Glutamatergic neuron (in vitro differentiated cells): ENCODE data around the gene MYRF. TPM values are rescaled to one million over a fixed set of nuclear protein-coding genes. Genes with fewer than 3 reads are reported as not detected.

Experiments
- DNase-seq: peaks from one replicate; pipeline ENCODE4 v3.0.0; 2022
- H3K27ac Mint-ChIP-seq: one replicate; pipeline ENCODE4 v1.8.0; 2020; ENCODE audit warnings: mild to moderate bottlenecking, mixed read lengths, inconsistent platforms; ENCODE audit not compliant: unreplicated experiment
- H3K27me3 Mint-ChIP-seq: one replicate; pipeline ENCODE4 v1.8.0; 2020; ENCODE audit warnings: mild to moderate bottlenecking, moderate library complexity, mixed read lengths, inconsistent platforms; ENCODE audit not compliant: unreplicated experiment
- H3K36me3 Mint-ChIP-seq: one replicate; pipeline ENCODE4 v1.8.0; 2020; ENCODE audit warnings: mild to moderate bottlenecking, mixed read lengths, inconsistent platforms; ENCODE audit not compliant: unreplicated experiment
- H3K4me1 Mint-ChIP-seq: one replicate; pipeline ENCODE4 v1.8.0; 2020; ENCODE audit warnings: mild to moderate bottlenecking, low read depth, mixed read lengths, inconsistent platforms; ENCODE audit not compliant: unreplicated experiment
- H3K4me3 Mint-ChIP-seq: one replicate; pipeline ENCODE4 v1.8.0; 2020; ENCODE audit warnings: mild to moderate bottlenecking, mixed read lengths, inconsistent platforms; ENCODE audit not compliant: unreplicated experiment
- H3K9me3 Mint-ChIP-seq: one replicate; pipeline ENCODE4 v1.8.0; 2020; ENCODE audit warnings: mild to moderate bottlenecking, moderate library complexity, mixed read lengths, inconsistent platforms; ENCODE audit not compliant: unreplicated experiment
- total RNA-seq: library from RNA; stranded (reverse); fragmentation: NEBNext Ultra II Directional; extraction: Animal tissue kit (Norgen Biotek cat#: 25700); gene quantifications from one replicate; pipeline ENCODE4 v1.2.1, GENCODE V29; 2021; ENCODE audit not compliant: unreplicated experiment
- TF ChIP-seq, protein P1 (sequence below): fragments of 200-600 bp; sonication (generic); IDR thresholded peaks from one replicate; pipeline ENCODE4 v1.5.0; 2021; ENCODE audit not compliant: partially characterized antibody, unreplicated experiment

Gene MYRF
- total RNA-seq, 1 donor from 2014 or later = 0.29 TPM

DNA sequence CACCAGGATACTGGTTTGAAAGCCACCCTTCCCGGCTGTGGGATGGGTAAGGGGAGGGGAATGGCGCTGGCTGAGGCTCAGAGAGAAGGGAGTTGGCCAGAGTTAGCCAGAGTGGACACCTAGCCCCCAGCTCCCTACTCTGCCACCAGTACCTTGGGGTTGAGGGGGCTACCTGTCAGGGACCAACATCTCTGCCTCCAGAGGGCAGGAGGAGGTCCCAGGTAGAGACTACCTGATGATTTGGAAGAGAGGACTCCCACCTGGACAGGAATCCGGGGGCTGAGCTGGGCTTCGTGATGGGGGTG is 3.7 kb downstream of the MYRF start:
- Mint-ChIP-seq H3K27ac (no peak overlapping the region), H3K36me3 (no peaks in the 10 kb centered on the region), H3K4me3 (no peak overlapping the region), H3K4me1 (no peaks in the 10 kb centered on the region), H3K27me3 (peaks cover 21% of the 10 kb centered on the region), H3K9me3 (peaks cover 3% of the 10 kb centered on the region)
- no peak for DNase-seq
- TF ChIP-seq, protein P1, sequence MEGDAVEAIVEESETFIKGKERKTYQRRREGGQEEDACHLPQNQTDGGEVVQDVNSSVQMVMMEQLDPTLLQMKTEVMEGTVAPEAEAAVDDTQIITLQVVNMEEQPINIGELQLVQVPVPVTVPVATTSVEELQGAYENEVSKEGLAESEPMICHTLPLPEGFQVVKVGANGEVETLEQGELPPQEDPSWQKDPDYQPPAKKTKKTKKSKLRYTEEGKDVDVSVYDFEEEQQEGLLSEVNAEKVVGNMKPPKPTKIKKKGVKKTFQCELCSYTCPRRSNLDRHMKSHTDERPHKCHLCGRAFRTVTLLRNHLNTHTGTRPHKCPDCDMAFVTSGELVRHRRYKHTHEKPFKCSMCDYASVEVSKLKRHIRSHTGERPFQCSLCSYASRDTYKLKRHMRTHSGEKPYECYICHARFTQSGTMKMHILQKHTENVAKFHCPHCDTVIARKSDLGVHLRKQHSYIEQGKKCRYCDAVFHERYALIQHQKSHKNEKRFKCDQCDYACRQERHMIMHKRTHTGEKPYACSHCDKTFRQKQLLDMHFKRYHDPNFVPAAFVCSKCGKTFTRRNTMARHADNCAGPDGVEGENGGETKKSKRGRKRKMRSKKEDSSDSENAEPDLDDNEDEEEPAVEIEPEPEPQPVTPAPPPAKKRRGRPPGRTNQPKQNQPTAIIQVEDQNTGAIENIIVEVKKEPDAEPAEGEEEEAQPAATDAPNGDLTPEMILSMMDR = no peak

DNA sequence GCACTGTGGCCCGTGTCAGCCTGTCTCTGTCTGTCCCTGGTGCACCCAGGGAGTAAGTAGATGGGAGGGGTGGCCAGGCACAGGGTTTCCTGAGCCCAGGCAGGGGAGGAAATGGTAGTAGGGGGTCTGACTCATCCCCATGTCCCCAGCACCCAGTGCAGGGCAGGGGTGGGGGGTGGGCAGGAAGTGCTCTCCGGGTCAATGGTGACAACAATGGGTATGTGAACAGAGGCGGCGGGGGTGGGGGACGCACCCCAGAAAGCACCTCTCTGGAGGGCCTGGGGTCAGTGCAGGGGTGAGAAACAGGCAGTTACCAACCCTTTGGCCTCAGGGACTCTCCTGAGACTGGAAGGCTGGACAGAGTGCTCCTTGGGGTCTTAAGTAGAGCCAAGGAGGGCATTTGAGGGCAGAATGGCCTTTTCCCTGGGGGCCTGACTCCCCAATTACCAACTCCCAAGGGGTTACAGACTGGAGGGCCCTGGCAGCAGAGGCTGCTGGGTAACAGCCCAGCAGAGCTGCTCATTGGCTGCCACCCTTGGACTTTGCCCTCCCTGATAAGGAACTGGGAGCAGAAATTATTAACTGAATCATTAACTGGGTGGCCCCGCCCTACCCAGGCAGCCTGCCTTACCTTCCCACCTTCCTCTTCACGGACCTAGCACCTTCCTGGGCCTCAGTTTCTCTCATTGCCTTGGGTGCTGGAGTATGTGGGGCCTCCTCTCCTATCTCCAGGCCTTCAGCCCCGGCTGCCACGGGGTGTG is 4.2 kb downstream of the MYRF start:
- Mint-ChIP-seq H3K9me3 (peaks cover 3% of the 10 kb centered on the region), H3K27ac (no peak overlapping the region)

DNA sequence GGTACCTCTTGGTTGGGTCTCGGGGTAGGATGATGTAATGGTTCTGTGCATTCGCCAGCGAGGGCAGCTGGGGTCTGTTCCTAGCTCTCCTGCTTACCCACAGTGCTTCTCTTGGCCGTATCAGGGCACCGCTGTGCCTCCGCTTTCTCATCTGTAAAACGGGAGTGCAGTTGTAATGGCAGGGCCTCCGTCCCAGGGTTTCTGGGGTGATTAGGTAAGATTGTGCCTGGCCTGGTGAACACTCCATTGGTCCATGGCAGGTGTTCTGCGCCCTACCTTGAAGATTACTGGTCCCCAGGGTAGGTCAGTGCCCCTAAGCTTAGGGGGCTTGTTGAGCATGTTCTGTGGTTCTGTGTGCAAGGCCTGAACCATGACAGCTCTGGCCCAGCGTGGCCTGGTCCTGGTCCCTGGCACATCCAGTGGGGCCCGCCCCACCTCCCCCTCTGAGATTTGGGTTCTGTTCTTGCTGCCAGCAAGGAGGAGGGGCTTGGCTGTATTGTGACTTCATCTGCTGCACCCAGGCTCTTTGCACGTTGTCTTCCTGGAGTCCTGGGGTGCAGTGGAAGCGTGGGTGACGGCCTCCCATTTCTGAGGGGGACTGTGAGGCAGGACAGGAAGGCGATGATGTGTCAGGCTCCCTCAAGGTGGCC is 4.9 kb downstream of the MYRF start:
- DNase-seq = no peak
- H3K36me3 Mint-ChIP-seq = no peaks in the 10 kb centered on the region
- TF ChIP-seq, protein P1 = no peak
- H3K4me1 Mint-ChIP-seq = peaks cover 2% of the 10 kb centered on the region
- peaks cover 3% of the 10 kb centered on the region for H3K9me3 Mint-ChIP-seq
- no peak overlapping the region for H3K27ac Mint-ChIP-seq
- no peak overlapping the region for H3K4me3 Mint-ChIP-seq
- H3K27me3 Mint-ChIP-seq = peaks cover 17% of the 10 kb centered on the region

More for the DNA sequence above, 4.2 kb downstream of the MYRF start:
- peaks cover 21% of the 10 kb centered on the region for H3K27me3 Mint-ChIP-seq
- H3K4me1 Mint-ChIP-seq = no peaks in the 10 kb centered on the region
- no peak for DNase-seq
- no peaks in the 10 kb centered on the region for H3K36me3 Mint-ChIP-seq
- H3K4me3 Mint-ChIP-seq = no peak overlapping the region
- TF ChIP-seq, protein P1 = no peak

DNA sequence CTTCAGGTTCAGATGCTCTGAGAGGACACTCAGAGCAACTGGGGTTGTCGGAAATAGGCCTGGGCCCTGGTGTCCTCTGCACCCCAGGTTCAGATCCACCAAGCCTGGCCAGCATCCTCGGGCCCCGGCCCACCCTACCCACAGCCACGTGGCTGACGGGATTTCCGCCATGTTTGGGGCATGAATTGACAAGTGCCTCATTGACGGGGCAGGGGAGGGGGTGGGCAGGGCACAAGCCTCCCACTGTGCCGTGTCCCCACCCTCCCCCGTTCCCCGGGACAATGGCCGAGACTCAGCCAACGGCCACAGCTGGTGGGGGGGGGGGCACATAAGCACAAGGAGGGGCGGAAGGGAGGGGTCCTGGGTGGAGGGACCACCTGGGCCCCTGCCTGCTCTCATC is 8.5 kb downstream of the MYRF start:
- Mint-ChIP-seq H3K27me3 (peaks cover 4% of the 10 kb centered on the region), H3K36me3 (no peaks in the 10 kb centered on the region), H3K4me1 (peaks cover 3% of the 10 kb centered on the region), H3K27ac (no peak overlapping the region), H3K9me3 (peaks cover 3% of the 10 kb centered on the region), H3K4me3 (no peak overlapping the region)
- no peak for DNase-seq
- TF ChIP-seq, protein P1 = no peak

DNA sequence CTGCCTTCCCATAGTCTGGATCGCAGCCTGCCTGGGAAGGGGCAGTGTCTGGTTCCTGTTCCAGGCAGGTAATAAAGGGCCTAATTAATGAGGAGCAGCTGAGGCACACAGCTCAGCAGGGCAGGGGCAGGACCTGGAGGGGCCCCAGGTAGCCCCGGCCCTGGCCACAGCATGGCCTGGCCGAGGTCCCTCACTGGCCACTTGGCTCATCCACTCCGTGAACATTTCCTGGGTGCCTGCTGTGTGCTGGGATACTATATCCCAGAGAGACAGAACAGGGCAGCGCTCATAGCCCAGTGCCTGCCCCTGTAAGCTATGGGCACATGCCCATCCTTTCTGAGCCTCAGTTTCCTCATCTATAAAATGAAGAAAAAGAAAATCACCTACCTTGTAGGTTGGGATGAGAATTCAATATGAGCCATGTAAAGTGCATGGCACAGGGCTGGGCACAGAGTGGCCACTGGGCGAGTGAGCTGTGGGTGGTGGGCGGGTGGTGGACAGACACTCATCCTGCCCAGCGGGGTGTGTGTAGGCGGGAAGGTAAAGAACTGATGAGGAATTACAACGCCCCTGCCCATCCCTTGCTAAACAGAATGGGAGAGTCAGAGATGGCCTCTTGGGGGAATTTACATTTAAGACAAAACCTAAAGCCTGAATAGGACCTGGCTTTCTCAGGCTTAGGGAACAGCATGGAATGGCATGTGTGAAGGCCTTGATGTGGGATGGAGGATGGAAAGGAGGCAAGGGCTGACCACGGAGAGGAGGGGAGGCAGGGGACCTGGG is 9.2 kb downstream of the MYRF start:
- peak overlapping the region; percentile 64 for H3K27ac Mint-ChIP-seq
- peaks cover 3% of the 10 kb centered on the region for H3K4me1 Mint-ChIP-seq
- no peak for DNase-seq
- no peaks in the 10 kb centered on the region for H3K36me3 Mint-ChIP-seq
- peaks cover 4% of the 10 kb centered on the region for H3K27me3 Mint-ChIP-seq
- TF ChIP-seq, protein P1 = no peak
- H3K4me3 Mint-ChIP-seq = no peak overlapping the region
- H3K9me3 Mint-ChIP-seq = peaks cover 3% of the 10 kb centered on the region
